ENCODE results near the gene KRTAP27-1.

Gene KRTAP27-1

GRCh38 chr21:30337276-30337744 is at the start of gene KRTAP27-1:
TSS of gene KRTAP27-1 (minus strand) at chr21:30337694. CDS start at chr21:30337668, 26 bp downstream.
- DNase-seq = no peak

GRCh38 chr21:30382201-30382600 is 44.7 kb upstream of the KRTAP27-1 start:
- no peak for DNase-seq

DNA sequence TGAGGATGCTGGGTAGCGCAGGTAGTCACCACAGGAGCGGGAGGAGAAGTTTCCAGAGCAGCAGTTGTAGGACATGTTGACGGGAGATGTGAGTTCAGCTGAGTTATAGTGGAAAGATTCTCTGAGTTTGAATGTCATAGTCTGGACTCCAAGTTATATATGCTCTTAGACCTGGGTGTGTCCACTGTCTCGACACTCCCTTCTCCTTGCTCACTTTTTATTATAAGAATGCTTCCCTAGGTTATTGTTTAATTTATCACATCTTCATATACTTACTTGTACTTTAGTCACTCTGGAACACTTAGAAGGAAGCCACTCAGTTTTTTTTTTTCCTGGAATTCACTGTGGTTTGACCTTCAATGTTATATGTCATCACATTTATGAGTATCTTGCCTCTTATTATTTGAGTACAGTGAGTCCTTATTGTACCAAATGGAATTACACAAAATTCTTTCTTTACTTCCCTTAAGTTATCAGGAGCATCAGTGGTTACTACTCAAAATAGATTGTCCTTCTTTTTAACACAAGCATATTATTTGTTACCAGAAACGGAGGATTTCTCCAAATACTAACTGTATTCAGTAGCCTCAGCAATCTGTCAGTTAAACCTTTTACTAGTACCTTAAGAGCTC is 34.8 kb upstream of the KRTAP27-1 start, which contains the start of gene KRTAP13-2:
Gene KRTAP13-2 (minus strand): TSS at position 133 of the 632 bp plus-strand sequence. CDS start 58 bp downstream, at position 75.
- DNase-seq = no peak

DNA sequence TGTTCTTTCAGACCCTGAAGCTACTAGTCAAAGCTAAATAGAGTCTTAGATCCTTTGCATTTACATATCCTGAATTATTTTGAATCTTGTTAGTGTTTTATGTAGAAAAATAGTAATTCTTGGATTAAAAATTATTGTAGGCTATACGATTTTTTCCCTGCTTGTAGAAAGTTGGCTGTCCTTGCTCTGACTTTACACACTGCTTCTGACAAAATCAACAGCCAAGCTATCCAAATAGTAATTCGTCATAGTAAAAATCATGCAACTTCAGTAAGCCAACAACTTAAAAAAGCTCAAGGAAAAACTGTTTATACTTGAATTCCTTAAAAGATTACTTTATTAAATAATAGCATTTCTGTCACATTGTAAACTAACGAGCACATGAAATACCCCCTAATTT is 18.4 kb upstream of the KRTAP27-1 start:
- DNase-seq = no peak

DNA sequence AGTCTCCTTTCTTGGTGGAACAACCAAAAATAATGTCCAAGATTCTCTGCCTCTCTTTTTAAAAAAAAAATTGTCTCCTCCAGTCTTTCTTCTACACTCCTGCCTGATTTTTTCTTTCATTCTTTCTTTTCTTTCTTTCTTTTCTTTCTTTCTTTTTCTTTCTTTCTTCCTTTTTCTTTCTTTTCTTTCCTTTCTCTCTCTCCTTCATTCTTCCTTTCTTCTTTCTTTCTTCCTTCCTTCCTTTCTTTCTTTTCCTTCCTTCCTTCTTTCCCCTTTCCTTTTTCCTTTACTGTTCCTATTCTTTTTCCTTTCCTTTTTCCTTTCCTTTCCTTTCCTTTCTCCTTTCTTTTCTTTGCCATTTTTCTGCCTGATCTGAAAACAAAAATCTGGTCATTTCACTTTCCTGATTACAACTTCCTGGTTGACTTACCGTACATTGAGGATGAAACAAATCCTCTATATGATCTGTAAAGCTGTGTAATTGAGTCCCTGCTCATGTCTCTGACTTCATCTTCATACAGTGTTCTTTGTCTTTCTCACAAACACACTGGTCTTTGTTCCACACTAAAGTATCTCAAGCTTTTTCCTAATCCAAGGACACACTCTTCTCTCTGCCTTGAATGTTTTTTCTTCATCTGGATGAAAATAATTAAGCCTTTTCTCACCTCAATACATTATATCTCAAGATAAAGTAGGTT is 17.0 kb upstream of the KRTAP27-1 start:
- DNase-seq = no peak

DNA sequence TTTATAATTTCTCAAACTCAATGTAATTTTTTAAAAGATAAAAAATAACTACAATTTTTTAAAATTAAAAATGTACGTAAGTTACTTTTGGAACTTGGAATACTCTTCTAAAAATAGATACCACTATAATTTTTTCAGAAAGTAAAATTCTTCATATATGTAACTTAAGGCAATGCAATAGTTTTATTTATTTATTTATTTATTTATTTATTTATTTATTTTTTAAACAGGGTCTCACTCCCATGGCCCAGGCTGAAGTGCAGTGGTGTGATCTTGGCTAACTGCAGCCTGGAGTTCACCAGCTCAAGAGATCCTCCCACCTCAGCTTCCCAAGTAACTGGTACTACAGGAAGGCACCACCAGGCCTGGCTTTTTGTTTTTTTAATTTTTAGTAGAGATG is 14.0 kb upstream of the KRTAP27-1 start:
- no peak for DNase-seq

- peak in 1 of 3 experiments; percentile 57 for DNase-seq
These were observed 12.1 kb upstream of the KRTAP27-1 start for GRCh38 chr21:30349572-30349971.

GRCh38 chr21:30348506-30348905 is 11.0 kb upstream of the KRTAP27-1 start, which contains the start of gene KRTAP23-1:
TSS of gene KRTAP23-1 (minus strand) at chr21:30348606. CDS start at chr21:30348606, 0 bp downstream.
- DNase-seq = no peak

DNA sequence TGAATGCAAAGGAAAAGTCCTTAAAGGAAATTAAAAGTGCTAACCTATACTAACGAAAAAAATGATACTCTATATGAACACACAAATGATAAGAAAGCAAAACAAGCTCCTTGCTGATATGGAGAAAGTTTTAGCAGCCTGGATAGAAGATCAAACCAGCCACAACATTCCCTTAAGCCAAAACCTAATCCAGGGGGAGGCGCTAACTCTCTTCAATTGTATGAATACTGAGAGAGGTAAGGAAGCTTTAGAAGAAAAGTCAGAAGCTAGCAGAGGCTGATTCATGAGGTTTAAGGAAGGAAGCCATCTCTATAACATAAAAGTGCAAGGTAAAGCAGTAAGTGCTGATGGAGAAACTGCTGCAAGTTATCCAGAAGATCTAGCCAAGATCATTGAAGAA is 7.5 kb upstream of the KRTAP27-1 start:
- no peak for DNase-seq

GRCh38 chr21:30340714-30341573 is 3.5 kb upstream of the KRTAP27-1 start:
- DNase-seq = peak; percentile 46 to 81 (median 50)

DNA sequence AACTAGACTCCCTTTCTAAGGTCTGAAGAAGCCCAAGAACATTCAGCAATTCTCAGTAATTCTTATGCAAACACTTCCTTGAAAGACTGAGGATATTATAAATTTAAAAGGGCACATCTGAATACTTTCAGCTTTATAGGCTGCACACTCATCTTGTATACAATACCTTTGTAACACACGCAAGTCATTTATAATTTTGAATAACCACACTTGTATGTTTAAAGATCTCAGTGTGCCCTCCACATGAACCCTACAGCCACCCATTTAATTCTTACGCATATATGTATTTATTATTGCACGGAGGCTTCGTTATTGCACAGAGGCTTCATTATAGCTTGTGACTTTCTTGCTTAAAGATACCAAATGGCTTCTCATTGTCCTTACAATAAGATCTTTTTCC is 1.2 kb upstream of the KRTAP27-1 start:
- no peak for DNase-seq

DNA sequence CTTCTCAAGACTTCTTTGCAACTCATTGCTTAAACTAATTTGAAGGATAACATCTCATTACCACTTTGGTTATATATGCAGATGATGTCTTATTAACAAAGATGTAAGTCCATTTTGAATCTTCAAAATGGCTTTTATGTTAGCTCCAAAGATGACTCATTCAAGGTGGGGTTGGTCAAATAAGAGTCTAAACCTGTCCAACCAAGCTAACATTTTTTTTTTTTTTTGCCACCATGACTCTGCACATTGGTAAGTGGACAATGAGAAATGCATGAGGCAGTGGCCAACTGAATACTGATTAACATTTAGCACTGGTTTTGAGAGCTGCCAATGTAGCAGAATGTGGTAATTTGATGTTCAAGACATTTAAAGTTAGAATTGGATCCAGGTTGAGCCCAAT is 278 bp upstream of the KRTAP27-1 start:
- no peak for DNase-seq

DNA sequence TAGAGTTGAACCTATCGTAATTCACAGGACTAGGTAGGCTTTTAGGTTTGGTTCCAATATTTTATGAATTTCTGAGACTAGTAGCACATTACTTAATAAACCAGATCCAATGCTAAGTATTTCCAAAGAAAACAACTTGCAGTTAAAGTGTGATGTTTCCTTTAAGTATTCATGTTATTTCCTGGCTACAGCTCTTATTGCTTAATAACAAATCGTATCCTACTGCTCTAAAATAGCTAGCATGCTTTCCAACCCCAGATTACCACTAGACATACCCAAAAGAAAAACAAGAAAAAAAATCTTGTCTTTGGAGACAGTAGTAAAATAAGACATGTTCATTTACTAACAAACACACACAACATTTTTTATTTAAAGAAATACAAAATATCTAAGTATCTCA is 898 bp downstream of the KRTAP27-1 start:
- DNase-seq = no peak

- no peak for DNase-seq
These were observed 3.8 kb downstream of the KRTAP27-1 start for GRCh38 chr21:30333736-30334135.

GRCh38 chr21:30332681-30333080 is 4.8 kb downstream of the KRTAP27-1 start:
- DNase-seq = no peak

- DNase-seq = no peak
These were observed 8.2 kb downstream of the KRTAP27-1 start for GRCh38 chr21:30329203-30329875.

DNA sequence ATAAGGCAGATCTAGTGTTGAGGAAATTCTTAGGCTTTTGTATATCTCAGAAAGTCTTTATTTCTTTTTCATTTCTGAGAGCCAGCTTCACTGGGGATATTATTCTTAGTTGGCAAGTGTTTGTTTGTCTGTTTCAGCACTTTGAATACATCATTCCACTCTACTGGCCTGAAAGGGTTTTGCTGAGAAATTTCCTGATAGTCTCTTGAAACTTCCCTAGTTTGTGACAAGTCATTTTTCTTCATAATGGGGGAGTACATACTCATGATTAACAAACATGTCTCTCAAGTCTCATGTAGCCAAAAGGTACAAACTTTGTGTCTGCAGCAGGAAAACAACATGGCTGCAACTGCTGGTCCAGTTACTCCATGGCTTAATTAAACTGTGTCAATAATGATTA is 11.1 kb downstream of the KRTAP27-1 start:
- DNase-seq = no peak

GRCh38 chr21:30320215-30320614 is 17.3 kb downstream of the KRTAP27-1 start, which contains the start of gene KRTAP26-1:
TSS of gene KRTAP26-1 (minus strand) at chr21:30320315. CDS start at chr21:30320035, 280 bp downstream.
- no peak for DNase-seq

GRCh38 chr21:30315701-30316100 is 21.8 kb downstream of the KRTAP27-1 start:
- no peak for DNase-seq

DNA sequence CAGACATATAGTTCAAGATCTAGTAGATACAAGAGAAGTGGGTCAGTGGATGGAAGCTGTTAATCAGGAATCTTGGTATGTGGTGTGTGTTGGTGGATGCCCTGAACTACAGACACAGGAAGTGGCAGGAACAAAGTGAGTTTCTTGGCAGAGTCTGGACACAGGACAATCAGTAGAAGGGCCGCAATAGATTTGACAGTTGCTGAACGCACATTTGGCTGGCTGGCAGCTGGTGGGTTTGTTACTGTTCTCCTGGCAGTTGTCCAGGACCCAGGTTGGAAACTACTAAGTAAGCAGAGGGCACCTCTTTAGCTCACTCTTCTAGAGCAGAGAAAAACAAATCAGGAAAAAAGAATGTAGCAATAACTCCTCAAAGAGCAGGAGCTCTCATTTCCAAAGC is 30.6 kb downstream of the KRTAP27-1 start:
- peak in 2 of 3 experiments; percentile 7 to 54 for DNase-seq

DNA sequence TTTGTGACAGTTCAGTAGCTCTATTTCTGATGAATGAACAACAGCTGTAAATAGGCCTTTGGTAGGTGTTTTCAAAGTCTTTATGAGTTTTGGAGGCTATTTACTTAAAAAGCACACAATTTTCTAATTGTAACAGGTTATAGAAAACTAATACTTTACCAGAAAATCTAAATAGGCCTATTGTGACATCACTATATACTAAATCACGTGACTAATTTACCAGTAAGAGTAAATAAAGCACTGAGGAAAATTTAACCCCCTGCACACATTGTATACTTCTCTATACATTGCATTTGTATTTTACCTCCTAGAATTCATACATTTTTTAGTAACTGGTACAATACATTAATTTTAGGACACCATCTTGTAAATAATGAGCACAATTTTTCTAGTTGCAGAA is 32.4 kb downstream of the KRTAP27-1 start:
- DNase-seq = no peak

GRCh38 chr21:30289215-30289614 is 48.3 kb downstream of the KRTAP27-1 start, which contains the start of gene KRTAP25-1:
TSS of gene KRTAP25-1 (minus strand) at chr21:30289514. CDS start at chr21:30289490, 24 bp downstream.
- no peak for DNase-seq

All from NCI-H1417 (cell line).